Esophagus squamous epithelium (tissue), 5 donors: ENCODE measurements around the gene VCAN. TPM values are rescaled to one million over a fixed set of nuclear protein-coding genes. Genes with fewer than 3 reads are reported as not detected.

ENCODE experiments used
- DNase-seq: peaks from one replicate; lab custom pipeline; 2025; lab: John Stamatoyannopoulos, UW
- H3K27ac ChIP-seq, 4 donors: fragments of 200-600 bp; sonication (generic); one replicate each; pipeline ENCODE4 v1.5.1; 2016 to 2019; ENCODE audit warnings: mild to moderate bottlenecking in 1 of 4
- H3K27me3 ChIP-seq, 4 donors: fragments of 200-600 bp; sonication (generic); 1 replicate in 3 of 4; 2 replicates in 1 of 4; pipeline versions ENCODE4 v1.5.1 to v1.6.0; 2017 to 2021; ENCODE audit warnings: antibody characterized with exemption in 1 of 4
- H3K36me3 ChIP-seq, 3 donors: fragments of 200-600 bp; sonication (generic); one replicate each; pipeline ENCODE4 v1.5.1; 2016 to 2019
- H3K4me1 ChIP-seq, 3 donors: fragments of 200-600 bp; sonication (generic); one replicate each; pipeline ENCODE4 v1.5.1; 2017 to 2019
- H3K4me3 ChIP-seq, 4 donors: fragments of 200-600 bp; sonication (generic); 1 replicate in 3 of 4; 2 replicates in 1 of 4; pipeline ENCODE4 v1.5.1; 2016 to 2019; ENCODE audit warnings: mild to moderate bottlenecking in 2 of 4, moderate library complexity in 1 of 4
- H3K9me3 ChIP-seq, 3 donors: fragments of 200-600 bp; sonication (generic); one replicate each; pipeline ENCODE4 v1.5.1; 2016 to 2019
- CTCF ChIP-seq, 6 experiments: fragments of 450-650 bp in 4 of 6; fragments of 200-600 bp in 2 of 6; sonication (generic) in 2 of 6; IDR thresholded peaks; one replicate each; pipeline ENCODE4 v1.5.1; 2016 to 2019; ENCODE audit warnings: antibody characterized with exemption in 6 of 6, mild to moderate bottlenecking in 4 of 6, moderate library complexity in 4 of 6
- POLR2A ChIP-seq, 4 donors: fragments of 450-650 bp; IDR thresholded peaks; one replicate each; pipeline ENCODE4 v1.6.1; 2017; ENCODE audit warnings: antibody characterized with exemption in 4 of 4, mild to moderate bottlenecking in 4 of 4, moderate library complexity in 3 of 4
- WGBS, 2 donors: methylation state at CpG; one replicate each; pipeline ENCODE4 v1.1.5; 2018; 5-methylcytosine and 5-hydroxymethylcytosine counted together
- intact Hi-C: fragments of 100-400 bp; cut with DNase I; formaldehyde crosslinking; loops from one replicate; pipeline ENCODE4 v1.15.0; 2022
- total RNA-seq, 4 donors: library from RNA; depleted of rRNA; stranded (reverse); fragments of >200 nt; gene quantifications; one replicate each; pipeline ENCODE4 v1.1.0, GENCODE V29; 2016
- donor health status: DM: yes; HTN: yes; CAD: no.

The VCAN gene
- total RNA-seq, 4 donors from 2014 or later: 0.30 to 36.1 (median 7.2) TPM

- Histone ChIP-seq H3K4me1 (no peaks in the 10 kb centered on the region), H3K9me3 (no peaks in the 10 kb centered on the region), H3K27me3 (no peaks in the 10 kb centered on the region), H3K4me3 (no peak overlapping the region), H3K36me3 (no peaks in the 10 kb centered on the region), H3K27ac (no peak overlapping the region)
- WGBS, 2 donors: 81 to 86% methylated on average over 6 to 7 of the region's 7 CpGs
- DNase-seq: no peak
- TF ChIP-seq POLR2A (IDR thresholded peaks at IDR 0.05): no peak
- no peak for TF ChIP-seq CTCF (IDR thresholded peaks at IDR 0.05)
- intact Hi-C loops: no loop called here
These were observed 22.1 kb downstream of the VCAN start for GRCh38 chr5:83493644-83494043.

GRCh38 chr5:83494087-83494620 lies 22.6 kb downstream of the VCAN start:
- Histone ChIP-seq H3K27ac (no peak overlapping the region), H3K36me3 (no peaks in the 10 kb centered on the region), H3K27me3 (no peaks in the 10 kb centered on the region), H3K4me3 (no peak overlapping the region), H3K9me3 (no peaks in the 10 kb centered on the region), H3K4me1 (no peaks in the 10 kb centered on the region)
- TF ChIP-seq POLR2A (IDR thresholded peaks at IDR 0.05): no peak
- 66 to 71% methylated on average over 2 of the region's 2 CpGs for WGBS, 2 donors
- intact Hi-C loops: no loop called here
- DNase-seq: no peak

- no peaks in the 10 kb centered on the region for H3K36me3 ChIP-seq
- H3K27ac ChIP-seq: no peak overlapping the region
- H3K4me3 ChIP-seq: no peak overlapping the region
- H3K9me3 ChIP-seq: no peaks in the 10 kb centered on the region
- H3K27me3 ChIP-seq: no peaks in the 10 kb centered on the region
- 81 to 87% methylated on average over 4 of the region's 4 CpGs for WGBS, 2 donors
- DNase-seq: no peak
- TF ChIP-seq POLR2A (IDR thresholded peaks at IDR 0.05): no peak
- TF ChIP-seq CTCF (IDR thresholded peaks at IDR 0.05): no peak
- H3K4me1 ChIP-seq: no peaks in the 10 kb centered on the region
- intact Hi-C loops: no loop called here
These were observed 23.1 kb downstream of the VCAN start for GRCh38 chr5:83494666-83495065.

GRCh38 chr5:83496626-83497025 lies 25.1 kb downstream of the VCAN start:
- intact Hi-C loops: no loop called here
- DNase-seq: no peak
- no peak overlapping the region for H3K27ac ChIP-seq
- TF ChIP-seq POLR2A (IDR thresholded peaks at IDR 0.05) (no peak), CTCF (IDR thresholded peaks at IDR 0.05) (no peak)
- no peaks in the 10 kb centered on the region for H3K4me1 ChIP-seq
- no peaks in the 10 kb centered on the region for H3K27me3 ChIP-seq
- H3K9me3 ChIP-seq: no peaks in the 10 kb centered on the region
- WGBS, 2 donors: 62 to 89% methylated on average over 2 of the region's 2 CpGs
- no peaks in the 10 kb centered on the region for H3K36me3 ChIP-seq
- H3K4me3 ChIP-seq: no peak overlapping the region

GRCh38 chr5:83498585-83498984 lies 27.0 kb downstream of the VCAN start:
- intact Hi-C loops: no loop called here
- TF ChIP-seq CTCF (IDR thresholded peaks at IDR 0.05) (no peak), POLR2A (IDR thresholded peaks at IDR 0.05) (no peak)
- 72 to 74% methylated on average over 2 of the region's 2 CpGs for WGBS, 2 donors
- H3K36me3 ChIP-seq: no peaks in the 10 kb centered on the region
- no peak for DNase-seq
- no peak overlapping the region for H3K4me3 ChIP-seq
- no peaks in the 10 kb centered on the region for H3K27me3 ChIP-seq
- no peaks in the 10 kb centered on the region for H3K4me1 ChIP-seq
- no peaks in the 10 kb centered on the region for H3K9me3 ChIP-seq
- H3K27ac ChIP-seq: no peak overlapping the region

- TF ChIP-seq POLR2A (IDR thresholded peaks at IDR 0.05): no peak
- TF ChIP-seq CTCF (IDR thresholded peaks at IDR 0.05): no peak
These were observed 32.1 kb downstream of the VCAN start for GRCh38 chr5:83503662-83504061.

More at GRCh38 chr5:83503662-83504061, 32.1 kb downstream of the VCAN start:
- no peaks in the 10 kb centered on the region for H3K36me3 ChIP-seq
- no peaks in the 10 kb centered on the region for H3K27me3 ChIP-seq
- no peak overlapping the region for H3K27ac ChIP-seq
- DNase-seq: no peak
- H3K4me3 ChIP-seq: no peak overlapping the region
- H3K4me1 ChIP-seq: no peaks in the 10 kb centered on the region
- intact Hi-C loops: no loop called here
- H3K9me3 ChIP-seq: no peaks in the 10 kb centered on the region
